Hematopoietic multipotent progenitor cell treated with erythropoietin and hydrocortisone succinate and interleukin-3 and kit ligand, for 15 days (in vitro differentiated cells): ENCODE results near the gene AATK.
"Not testable (repeated sequence)": the region's sequence is repeated elsewhere in the genome, so short reads cannot be mapped to it uniquely, and the experiment has no call there.

Source experiments
- DNase-seq: peaks from one replicate; pipeline ENCODE4 v3.0.0-alpha.2; 2015; ENCODE audit warnings: low spot score

Gene AATK

GRCh38 chr17:81162491-81162890, 3.5 kb downstream of the AATK start:
- no peak for DNase-seq

GRCh38 chr17:81161972-81162371, 4.0 kb downstream of the AATK start:
- no peak for DNase-seq

- DNase-seq, result no peak
Measured at GRCh38 chr17:81161536-81161935, 4.5 kb downstream of the AATK start.

GRCh38 chr17:81160747-81161453, 5.1 kb downstream of the AATK start:
- no peak for DNase-seq

GRCh38 chr17:81160306-81160705, 5.7 kb downstream of the AATK start:
- DNase-seq, result no peak

GRCh38 chr17:81159611-81160265, 6.3 kb downstream of the AATK start:
- no peak for DNase-seq

GRCh38 chr17:81158688-81159590, 7.1 kb downstream of the AATK start:
- no peak for DNase-seq

GRCh38 chr17:81157848-81158687, 8.0 kb downstream of the AATK start:
- no peak for DNase-seq

- no peak for DNase-seq
Measured at GRCh38 chr17:81156866-81157805, 8.9 kb downstream of the AATK start.

- no peak for DNase-seq
Measured at GRCh38 chr17:81154961-81155360, 11.1 kb downstream of the AATK start.

- not testable (repeated sequence) for DNase-seq
Measured at GRCh38 chr17:81154016-81154415, 12.0 kb downstream of the AATK start.

GRCh38 chr17:81153340-81153803, 12.6 kb downstream of the AATK start:
- DNase-seq, result no peak

GRCh38 chr17:81152288-81152828, 13.7 kb downstream of the AATK start:
- DNase-seq, result no peak

GRCh38 chr17:81151278-81151677, 14.7 kb downstream of the AATK start:
- no peak for DNase-seq

- DNase-seq, result no peak
Measured at GRCh38 chr17:81150377-81151077, 15.5 kb downstream of the AATK start.

GRCh38 chr17:81148986-81149533, 17.0 kb downstream of the AATK start:
- DNase-seq, result no peak

- no peak for DNase-seq
Measured at GRCh38 chr17:81148571-81148970, 17.4 kb downstream of the AATK start.

- DNase-seq, result no peak
Measured at GRCh38 chr17:81147701-81148100, 18.3 kb downstream of the AATK start.

GRCh38 chr17:81146208-81146607, 19.8 kb downstream of the AATK start:
- not testable (repeated sequence) for DNase-seq
